ENCODE data around the gene FNBP1. TPM values are rescaled to one million over a fixed set of nuclear protein-coding genes. Genes with fewer than 3 reads are reported as not detected.

FNBP1 gene
- total and polyA plus RNA-seq, 2 of the 13 experiments (the other 11 are each of a cell fraction or from before 2014, with no cell fraction given), result 5.4 to 19.5 TPM

- TF ChIP-seq DBP (CRISPR knock-in tag; IDR thresholded peaks at IDR 0.05; ENCODE audit: not compliant biosample characterization), result peak; percentile 54
- no peak for TF ChIP-seq SAFB2 (CRISPR knock-in tag; IDR thresholded peaks at IDR 0.05; ENCODE audit: borderline replicate concordance, low read depth)
- no peak; the same call in 1 of the 2 replicates for TF ChIP-seq ZBTB3 (CRISPR knock-in tag; IDR thresholded peaks at IDR 0.05; ENCODE audit: borderline replicate concordance, low read depth)
- TF ChIP-seq MIER2 (CRISPR knock-in tag; IDR thresholded peaks at IDR 0.05), result no peak
- 0 out of 2 replicates have a peak, but pooled peaks have one; percentile 22 for TF ChIP-seq GTF3A (CRISPR knock-in tag; conservative IDR thresholded peaks at IDR 0.05)
- no peak for TF ChIP-seq ZNF713 (CRISPR knock-in tag; IDR thresholded peaks at IDR 0.05)
- peak; percentile 42; the same call in 1 of the 2 replicates for TF ChIP-seq ZHX2 (IDR thresholded peaks at IDR 0.05; ENCODE audit: low read depth)
- no peak; the same call in 1 of the 2 replicates for TF ChIP-seq ZHX2 (CRISPR knock-in tag; IDR thresholded peaks at IDR 0.05; ENCODE audit: borderline replicate concordance)
- peak; percentile 70 for TF ChIP-seq UBTF (CRISPR knock-in tag; IDR thresholded peaks at IDR 0.05)
- no peak for TF ChIP-seq SETDB1 (CRISPR knock-in tag; IDR thresholded peaks at IDR 0.05; ENCODE audit: borderline replicate concordance)
- TF ChIP-seq ZNF33A (CRISPR knock-in tag; IDR thresholded peaks at IDR 0.05; ENCODE audit: borderline replicate concordance), result no peak
- TF ChIP-seq ZNF10 (CRISPR knock-in tag; IDR thresholded peaks at IDR 0.05; ENCODE audit: borderline replicate concordance, low read depth), result no peak
- TF ChIP-seq SNAPC4 (CRISPR knock-in tag; IDR thresholded peaks at IDR 0.05), result peak; percentile 44; the same call in 1 of the 2 replicates
Observed at GRCh38 chr9:130053504-130054324, 10.7 kb upstream of the FNBP1 start, which contains the start of gene GPR107 (continued).
